Adrenal gland (tissue), 12 donors: ENCODE measurements around the gene METRNL. TPM values are rescaled to one million over a fixed set of nuclear protein-coding genes. Genes with fewer than 3 reads are reported as not detected.

Experiments used
- DNase-seq, 7 donors: peaks; one replicate each; pipeline ENCODE4 v3.0.0-alpha.2; 2019 to 2020
- H3K27ac ChIP-seq, 5 donors: fragments of 200-600 bp; sonication (generic) in 4 of 5; 1 replicate in 3 of 5; 2 replicates in 2 of 5; pipeline versions ENCODE4 v1.5.1 to v1.8.0; 2016 to 2020; ENCODE audit warnings: mild to moderate bottlenecking in 1 of 5
- H3K27me3 ChIP-seq: fragments of 200-600 bp; 2 replicates; pipeline ENCODE4 v1.8.0; 2021
- H3K36me3 ChIP-seq, 2 donors: fragments of 200-600 bp; replicated peaks in 1 of 2; 1 replicate in 1 of 2; 2 replicates in 1 of 2; pipeline versions ENCODE4 v1.5.1 to v1.8.0; 2018 to 2022
- H3K4me1 ChIP-seq, 2 donors: fragments of 200-600 bp; replicated peaks in 1 of 2; 1 replicate in 1 of 2; 2 replicates in 1 of 2; pipeline versions ENCODE4 v1.5.1 to v1.8.0; 2018 to 2021
- H3K4me3 ChIP-seq, 4 donors: fragments of 200-600 bp; sonication (generic) in 3 of 4; one replicate each; pipeline ENCODE4 v1.5.1; 2016 to 2018
- H3K9me3 ChIP-seq, 3 donors: fragments of 200-600 bp; sonication (generic) in 1 of 3; replicated peaks in 1 of 3; 1 replicate in 2 of 3; 2 replicates in 1 of 3; pipeline versions ENCODE4 v1.5.1 to v1.8.0; 2016 to 2021
- POLR2A ChIP-seq, 2 donors: fragments of 450-650 bp; IDR thresholded peaks; one replicate each; pipeline ENCODE4 v1.6.1; 2017; ENCODE audit warnings: antibody characterized with exemption in 2 of 2, mild to moderate bottlenecking in 2 of 2, moderate library complexity in 1 of 2
- WGBS, 4 donors: extraction: QIAGEN DNeasy Blood & Tissue Kit in 2 of 4; methylation state at CpG; one replicate each; pipeline versions ENCODE4 v1.1.5 to v1.1.7; 2013 to 2017; 5-methylcytosine and 5-hydroxymethylcytosine counted together
- intact Hi-C, 2 donors: fragments of 100-400 bp; cut with DNase I; formaldehyde crosslinking; loops; one replicate each; pipeline versions ENCODE4 v1.14.1 to v1.15.0; 2022 to 2023
- polyA plus RNA-seq, 3 donors: library from polyadenylated mRNA; stranded (reverse); fragments of 200-250 nt in 2 of 3; fragments of 350-450 nt in 1 of 3; fragmentation: Illumina TruSeq in 1 of 3; extraction: RNeasy Lipid Tissue Mini Kit (QIAGEN cat#74804) in 1 of 3; gene quantifications; one replicate each; pipeline ENCODE4 v1.2.3, GENCODE V29; 2013 to 2014
- total RNA-seq, 9 donors: library from RNA; depleted of rRNA in 4 of 9; stranded (reverse); fragments of >200 nt in 4 of 9; fragments of 120-200 nt in 1 of 9; fragmentation: NEBNext Ultra II Directional in 1 of 9; extraction: Animal tissue kit (Norgen Biotek cat#: 25700) in 1 of 9; gene quantifications; one replicate each; pipeline versions ENCODE4 v1.1.0 to v1.2.4, GENCODE V29; 2013 to 2023
- TF ChIP-seq, protein P1 (sequence below), 6 experiments: fragments of 450-650 bp in 4 of 6; fragments of 200-600 bp in 2 of 6; sonication (generic) in 1 of 6; IDR thresholded peaks; 1 replicate in 5 of 6; 2 replicates in 1 of 6; pipeline versions ENCODE4 v1.5.1 to v1.8.0; 2016 to 2021; ENCODE audit warnings: antibody characterized with exemption in 6 of 6, mild to moderate bottlenecking in 2 of 6, moderate library complexity in 1 of 6
- donor health status: healthy with polysubstance abuse.
- donor health status: Bipolar disorder and iron deficiency.
- donor health status: DM: yes; HTN: yes; CAD: no.
- donor health status: DM: no; HTN: no; CAD: no.
- donor health status: DM: no; HTN: no; CAD: no.
- donor health status: DM: yes; HTN: yes; CAD: no.

Gene METRNL
- total and polyA plus RNA-seq, 12 donors, result 1.9 to 72.7 (median 25.9) TPM

DNA sequence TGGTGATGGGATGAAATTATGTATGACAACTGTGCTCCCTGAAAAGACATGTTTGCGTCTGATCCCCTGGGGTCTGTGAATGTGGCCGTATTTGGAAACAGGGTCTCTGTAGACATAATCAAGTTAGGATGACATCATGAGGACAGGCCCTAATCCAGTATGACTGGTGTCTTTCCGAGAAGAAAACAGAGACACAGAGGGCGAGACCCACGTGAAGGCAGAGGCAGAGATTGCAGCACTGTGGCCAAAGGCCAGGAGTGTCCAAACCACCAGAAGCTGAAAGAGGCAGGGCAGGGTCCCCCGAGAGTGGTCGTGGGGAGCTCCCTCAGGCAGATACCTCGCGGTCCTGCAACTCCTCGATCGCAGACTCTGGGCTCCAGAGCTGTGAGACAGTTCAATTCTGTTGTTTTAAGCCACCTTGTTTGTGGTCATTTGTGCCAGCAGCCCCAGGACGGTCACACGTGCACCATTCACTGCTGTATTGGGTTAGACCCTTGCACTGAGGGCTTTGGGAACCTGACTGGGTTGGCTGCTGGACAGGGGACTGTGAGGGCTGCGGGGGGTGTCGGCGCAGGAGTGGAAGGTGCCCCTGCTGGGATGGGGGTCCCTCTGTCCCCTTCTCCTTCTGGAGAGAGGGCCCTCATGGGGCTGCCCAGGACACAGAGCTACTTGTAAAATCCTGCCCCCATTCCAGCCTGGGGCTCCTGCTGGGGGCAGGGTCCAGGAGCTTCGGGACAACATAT lies 27.7 kb downstream of the METRNL start:
- DNase-seq, result no peak
- H3K27me3 ChIP-seq, result no peaks in the 10 kb centered on the region
- H3K27ac ChIP-seq, result no peak overlapping the region
- WGBS, 4 donors, result 71 to 78% (median 74%) methylated on average over 16 to 17 of the region's 17 CpGs
- H3K9me3 ChIP-seq, result no peaks in the 10 kb centered on the region
- no peak for TF ChIP-seq POLR2A (IDR thresholded peaks at IDR 0.05)
- no peaks in the 10 kb centered on the region for H3K36me3 ChIP-seq
- H3K4me1 ChIP-seq, result peaks cover 0 to 17% of the 10 kb centered on the region in 2 donors
- H3K4me3 ChIP-seq, result no peak overlapping the region
- intact Hi-C loops, result no loop called here

DNA sequence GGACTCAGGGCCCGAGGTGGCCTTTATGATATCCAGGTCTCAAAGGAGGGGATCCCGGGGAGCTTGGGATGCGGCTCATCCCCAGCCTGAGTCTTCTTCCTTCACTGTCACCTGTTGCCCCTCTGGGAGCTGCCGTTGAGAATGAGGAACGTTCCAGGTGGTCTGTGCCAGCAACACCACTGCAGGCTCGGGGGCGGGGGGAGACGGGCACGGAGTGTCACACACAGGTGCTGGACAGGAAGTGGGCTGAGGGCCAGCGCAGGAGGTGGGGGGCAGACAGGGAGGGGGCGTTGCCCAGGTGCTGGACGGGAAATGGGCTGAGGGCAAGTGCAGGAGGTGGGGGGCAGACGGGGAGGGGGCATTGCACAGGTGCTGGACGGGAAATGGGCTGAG lies 28.2 kb downstream of the METRNL start:
- intact Hi-C loops, result no loop called here
- H3K27ac ChIP-seq, result no peak overlapping the region
- no peaks in the 10 kb centered on the region for H3K27me3 ChIP-seq
- H3K9me3 ChIP-seq, result no peaks in the 10 kb centered on the region
- 55 to 66% (median 60%) methylated on average over 4 to 14 of the region's 14 CpGs for WGBS, 4 donors
- peaks cover 0 to 17% of the 10 kb centered on the region in 2 donors for H3K4me1 ChIP-seq
- TF ChIP-seq, protein P1, sequence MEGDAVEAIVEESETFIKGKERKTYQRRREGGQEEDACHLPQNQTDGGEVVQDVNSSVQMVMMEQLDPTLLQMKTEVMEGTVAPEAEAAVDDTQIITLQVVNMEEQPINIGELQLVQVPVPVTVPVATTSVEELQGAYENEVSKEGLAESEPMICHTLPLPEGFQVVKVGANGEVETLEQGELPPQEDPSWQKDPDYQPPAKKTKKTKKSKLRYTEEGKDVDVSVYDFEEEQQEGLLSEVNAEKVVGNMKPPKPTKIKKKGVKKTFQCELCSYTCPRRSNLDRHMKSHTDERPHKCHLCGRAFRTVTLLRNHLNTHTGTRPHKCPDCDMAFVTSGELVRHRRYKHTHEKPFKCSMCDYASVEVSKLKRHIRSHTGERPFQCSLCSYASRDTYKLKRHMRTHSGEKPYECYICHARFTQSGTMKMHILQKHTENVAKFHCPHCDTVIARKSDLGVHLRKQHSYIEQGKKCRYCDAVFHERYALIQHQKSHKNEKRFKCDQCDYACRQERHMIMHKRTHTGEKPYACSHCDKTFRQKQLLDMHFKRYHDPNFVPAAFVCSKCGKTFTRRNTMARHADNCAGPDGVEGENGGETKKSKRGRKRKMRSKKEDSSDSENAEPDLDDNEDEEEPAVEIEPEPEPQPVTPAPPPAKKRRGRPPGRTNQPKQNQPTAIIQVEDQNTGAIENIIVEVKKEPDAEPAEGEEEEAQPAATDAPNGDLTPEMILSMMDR (IDR thresholded peaks at IDR 0.05), result no peak
- no peak for TF ChIP-seq POLR2A (IDR thresholded peaks at IDR 0.05)
- DNase-seq, result no peak
- H3K4me3 ChIP-seq, result no peak overlapping the region
- no peaks in the 10 kb centered on the region for H3K36me3 ChIP-seq

DNA sequence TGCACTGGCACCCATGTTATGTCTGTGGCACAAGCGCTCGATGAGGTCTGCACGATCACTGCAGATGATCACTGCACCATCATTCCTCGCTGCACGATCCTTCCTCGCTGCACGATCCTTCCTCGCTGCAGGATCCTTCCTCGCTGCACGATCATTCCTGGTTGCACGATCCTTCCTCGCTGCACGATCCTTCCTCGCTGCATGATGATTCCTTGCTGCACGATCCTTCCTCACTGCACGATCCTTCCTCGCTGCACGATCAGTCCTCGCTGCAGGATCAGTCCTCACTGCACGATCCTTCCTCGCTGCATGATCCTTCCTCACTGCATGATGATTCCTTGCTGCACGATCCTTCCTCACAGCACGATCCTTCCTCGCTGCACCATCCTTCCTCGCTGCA lies 29.3 kb downstream of the METRNL start:
- no peaks in the 10 kb centered on the region for H3K27me3 ChIP-seq
- no peaks in the 10 kb centered on the region for H3K36me3 ChIP-seq
- no peak overlapping the region for H3K4me3 ChIP-seq
- no peaks in the 10 kb centered on the region for H3K9me3 ChIP-seq
- intact Hi-C loops, result no loop called here
- TF ChIP-seq, protein P1 (IDR thresholded peaks at IDR 0.05), result no peak
- no peak for TF ChIP-seq POLR2A (IDR thresholded peaks at IDR 0.05)
- peaks cover 0 to 17% of the 10 kb centered on the region in 2 donors for H3K4me1 ChIP-seq
- 91 to 96% (median 93%) methylated on average over 25 of the region's 25 CpGs for WGBS, 4 donors
- no peak overlapping the region for H3K27ac ChIP-seq
- DNase-seq, result no peak

DNA sequence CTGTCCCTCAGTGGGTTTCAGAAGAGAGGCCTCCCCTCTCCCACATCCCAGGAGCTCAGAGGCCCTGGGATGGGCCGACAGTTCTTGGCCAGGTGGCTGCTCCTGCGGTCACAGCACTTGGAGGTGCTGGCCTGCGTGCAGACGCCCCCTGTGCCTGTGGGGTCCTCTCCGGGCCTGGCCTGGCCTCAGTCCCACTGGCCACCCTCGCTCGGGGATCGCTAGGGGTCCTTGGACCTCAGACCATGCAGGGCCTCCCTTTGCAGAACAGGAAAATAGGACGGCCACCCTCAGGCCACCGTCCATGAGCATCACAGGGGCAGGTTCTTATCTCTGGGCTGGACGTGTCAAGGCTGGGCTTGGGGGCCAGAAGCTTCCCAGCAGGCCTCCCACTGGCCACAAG lies 30.0 kb downstream of the METRNL start:
- intact Hi-C loops, result no loop called here
- Histone ChIP-seq H3K9me3 (no peaks in the 10 kb centered on the region), H3K36me3 (no peaks in the 10 kb centered on the region), H3K4me3 (no peak overlapping the region), H3K27ac (peak overlapping the region in 2 of 5 donors; percentile 68 to 88), H3K4me1 (peaks cover 0 to 17% of the 10 kb centered on the region in 2 donors), H3K27me3 (no peaks in the 10 kb centered on the region)
- TF ChIP-seq, protein P1 (IDR thresholded peaks at IDR 0.05), result no peak
- TF ChIP-seq POLR2A (IDR thresholded peaks at IDR 0.05), result no peak
- no peak for DNase-seq
- 68 to 71% (median 69%) methylated on average over 6 to 11 of the region's 11 CpGs; no CpG with 5 or more reads in 1 of the 4 donors for WGBS, 4 donors
